Measurements from ENCODE around the gene LNPEP. TPM values are rescaled to one million over a fixed set of nuclear protein-coding genes. Genes with fewer than 3 reads are reported as not detected.
"Not testable (repeated sequence)": the region's sequence is repeated elsewhere in the genome, so short reads cannot be mapped to it uniquely, and the experiment has no call there.

LNPEP gene
- total RNA-seq, 1 experiment from 2014 or later: 6.4 TPM

GRCh38 chr5:96930589-96930988 lies 5.3 kb upstream of the LNPEP start:
- H3K27ac Mint-ChIP-seq: no peak overlapping the region
- peaks cover 13% of the 10 kb centered on the region for H3K4me1 Mint-ChIP-seq
- DNase-seq (ENCODE audit: low spot score) (no peak), ATAC-seq (no peak)
- no peak overlapping the region for H3K4me3 Mint-ChIP-seq
- ChIA-PET CTCF (no interaction called here), POLR2A (no interaction called here)
- no peaks in the 10 kb centered on the region for H3K27me3 Mint-ChIP-seq (ENCODE audit: low read depth)
- no peaks in the 10 kb centered on the region for H3K36me3 Mint-ChIP-seq
- H3K9me3 Mint-ChIP-seq: no peaks in the 10 kb centered on the region
- TF ChIP-seq CBFB (CRISPR knock-in tag; IDR thresholded peaks at IDR 0.05; ENCODE audit: low read depth) (no peak), ZNF138 (CRISPR knock-in tag; conservative IDR thresholded peaks at IDR 0.05) (no peak), RELA (CRISPR knock-in tag; IDR thresholded peaks at IDR 0.05; ENCODE audit: borderline replicate concordance) (no peak), NFE2L1 (CRISPR knock-in tag; IDR thresholded peaks at IDR 0.05) (no peak), SMAD3 (CRISPR knock-in tag; IDR thresholded peaks at IDR 0.05; ENCODE audit: borderline replicate concordance) (no peak), TCF7 (CRISPR knock-in tag; IDR thresholded peaks at IDR 0.05; ENCODE audit: low read depth) (no peak), USF2 (CRISPR knock-in tag; IDR thresholded peaks at IDR 0.05) (no peak), TEAD1 (CRISPR knock-in tag; IDR thresholded peaks at IDR 0.05) (no peak)

GRCh38 chr5:96931037-96931436 lies 4.8 kb upstream of the LNPEP start:
- H3K4me3 Mint-ChIP-seq; H3K36me3 Mint-ChIP-seq; H3K9me3 Mint-ChIP-seq; ATAC-seq; POLR2A ChIA-PET; H3K27me3 Mint-ChIP-seq (ENCODE audit: low read depth); DNase-seq (ENCODE audit: low spot score); H3K27ac Mint-ChIP-seq: not testable (repeated sequence)
- CTCF ChIA-PET: interaction anchor here (1.1 kb wide), 1 partner anchor 178 kb away, joined by 3 read pairs; no protein-coding TSS in a partner anchor
- peaks cover 13% of the 10 kb centered on the region for H3K4me1 Mint-ChIP-seq

- TF ChIP-seq NFE2L1 (CRISPR knock-in tag; IDR thresholded peaks at IDR 0.05): no peak
- TF ChIP-seq NR1H2 (CRISPR knock-in tag; IDR thresholded peaks at IDR 0.05): no peak
- no peak for TF ChIP-seq ZNF232 (CRISPR knock-in tag; IDR thresholded peaks at IDR 0.05)
- TF ChIP-seq GRHL2 (CRISPR knock-in tag; IDR thresholded peaks at IDR 0.05; ENCODE audit: insufficient replicate concordance, severe bottlenecking): no peak
- no peak for TF ChIP-seq PREB (CRISPR knock-in tag; IDR thresholded peaks at IDR 0.05; ENCODE audit: borderline replicate concordance)
- no peak for TF ChIP-seq NFATC4 (CRISPR knock-in tag; IDR thresholded peaks at IDR 0.05)
- TF ChIP-seq OVOL2 (CRISPR knock-in tag; IDR thresholded peaks at IDR 0.05; ENCODE audit: borderline replicate concordance): no peak
- TF ChIP-seq IRF2 (CRISPR knock-in tag; IDR thresholded peaks at IDR 0.05; ENCODE audit: borderline replicate concordance, low read depth): no peak
- no peak for TF ChIP-seq RELA (CRISPR knock-in tag; IDR thresholded peaks at IDR 0.05; ENCODE audit: borderline replicate concordance)
- no peak for TF ChIP-seq SMAD4 (CRISPR knock-in tag; IDR thresholded peaks at IDR 0.05)
- TF ChIP-seq STAT6 (CRISPR knock-in tag; conservative IDR thresholded peaks at IDR 0.05; ENCODE audit: low read depth): no peak
- TF ChIP-seq FOXP4 (CRISPR knock-in tag; IDR thresholded peaks at IDR 0.05): no peak
- no peak for TF ChIP-seq HMGA2 (CRISPR knock-in tag; IDR thresholded peaks at IDR 0.05)
- no peak for TF ChIP-seq ZNF317 (CRISPR knock-in tag; IDR thresholded peaks at IDR 0.05; ENCODE audit: borderline replicate concordance, low read depth)
- no peak for TF ChIP-seq ZNF423 (CRISPR knock-in tag; IDR thresholded peaks at IDR 0.05)
- TF ChIP-seq EMX1 (CRISPR knock-in tag; IDR thresholded peaks at IDR 0.05): no peak
- Mint-ChIP-seq H3K27ac (no peak overlapping the region), H3K4me3 (no peak overlapping the region), H3K36me3 (no peaks in the 10 kb centered on the region), H3K4me1 (peaks cover 14% of the 10 kb centered on the region), H3K27me3 (ENCODE audit: low read depth) (peaks cover 2% of the 10 kb centered on the region), H3K9me3 (no peaks in the 10 kb centered on the region)
- DNase-seq (ENCODE audit: low spot score) (no peak), ATAC-seq (no peak)
- ChIA-PET CTCF (interaction anchor here (0.8 to 1.1 kb wide), 2 partner anchors 46 to 179 kb away, joined by 3 read pairs; no protein-coding TSS in a partner anchor), POLR2A (no interaction called here)
Observed at GRCh38 chr5:96931605-96932004, 4.3 kb upstream of the LNPEP start.

Data from WTC11 (cell line).